ENCODE measurements around the gene FREY1.

FREY1 gene

GRCh38 chr11:45921561-45922424 is 14.7 kb upstream of the FREY1 start:
- Histone ChIP-seq H3K4ac (ENCODE audit: low read depth, low read length) (no peak overlapping the region), H2BK5ac (ENCODE audit: low read depth, low read length, poor library complexity) (no peak overlapping the region), H3K27me3 (ENCODE audit: insufficient read depth, low read length) (peaks cover 21% of the 10 kb centered on the region), H3K79me1 (ENCODE audit: low read length) (peaks cover 10% of the 10 kb centered on the region), H3K23ac (ENCODE audit: low read length) (no peak overlapping the region), H2AFZ (ENCODE audit: insufficient read depth, low read length, poor library complexity) (no peak overlapping the region), H3K9ac (ENCODE audit: low read length) (no peak overlapping the region), H2BK12ac (ENCODE audit: low read length) (no peak overlapping the region), H2AK5ac (ENCODE audit: low read length) (no peak overlapping the region), H3K79me2 (ENCODE audit: control insufficient read depth, insufficient read depth, low read length, poor library complexity) (no peaks in the 10 kb centered on the region), H4K8ac (ENCODE audit: low read depth, low read length) (no peak overlapping the region), H4K12ac (ENCODE audit: low read depth, low read length) (no peak overlapping the region), H4K91ac (ENCODE audit: low read depth, low read length) (no peak overlapping the region), H3K18ac (ENCODE audit: low read length) (no peak overlapping the region), H2BK120ac (ENCODE audit: insufficient read depth, low read length, poor library complexity) (no peak overlapping the region), H3K14ac (ENCODE audit: low read length) (no peak overlapping the region), H3K27ac (ENCODE audit: low read depth, low read length) (no peak overlapping the region), H3K4me3 (ENCODE audit: low read depth, low read length) (peak overlapping the region; percentile 4), H3K4me2 (ENCODE audit: low read length) (peak overlapping the region; percentile 65), H3K36me3 (ENCODE audit: control insufficient read depth in 1 of 2, insufficient read depth in 2 of 2, low read length in 2 of 2) (no peaks in the 10 kb centered on the region), H3K4me1 (ENCODE audit: control insufficient read depth in 1 of 2, insufficient read depth in 2 of 2, low read length in 2 of 2) (peaks cover 15 to 29% of the 10 kb centered on the region in 2 experiments), H3K9me3 (ENCODE audit: insufficient read depth, low read depth, low read length) (peaks cover 4% of the 10 kb centered on the region)
- WGBS (ENCODE audit: extremely low coverage, insufficient coverage, insufficient read length): no CpG with 5 or more reads among the region's 54 CpGs
- DNase-seq: peak; percentile 37 to 51

DNA sequence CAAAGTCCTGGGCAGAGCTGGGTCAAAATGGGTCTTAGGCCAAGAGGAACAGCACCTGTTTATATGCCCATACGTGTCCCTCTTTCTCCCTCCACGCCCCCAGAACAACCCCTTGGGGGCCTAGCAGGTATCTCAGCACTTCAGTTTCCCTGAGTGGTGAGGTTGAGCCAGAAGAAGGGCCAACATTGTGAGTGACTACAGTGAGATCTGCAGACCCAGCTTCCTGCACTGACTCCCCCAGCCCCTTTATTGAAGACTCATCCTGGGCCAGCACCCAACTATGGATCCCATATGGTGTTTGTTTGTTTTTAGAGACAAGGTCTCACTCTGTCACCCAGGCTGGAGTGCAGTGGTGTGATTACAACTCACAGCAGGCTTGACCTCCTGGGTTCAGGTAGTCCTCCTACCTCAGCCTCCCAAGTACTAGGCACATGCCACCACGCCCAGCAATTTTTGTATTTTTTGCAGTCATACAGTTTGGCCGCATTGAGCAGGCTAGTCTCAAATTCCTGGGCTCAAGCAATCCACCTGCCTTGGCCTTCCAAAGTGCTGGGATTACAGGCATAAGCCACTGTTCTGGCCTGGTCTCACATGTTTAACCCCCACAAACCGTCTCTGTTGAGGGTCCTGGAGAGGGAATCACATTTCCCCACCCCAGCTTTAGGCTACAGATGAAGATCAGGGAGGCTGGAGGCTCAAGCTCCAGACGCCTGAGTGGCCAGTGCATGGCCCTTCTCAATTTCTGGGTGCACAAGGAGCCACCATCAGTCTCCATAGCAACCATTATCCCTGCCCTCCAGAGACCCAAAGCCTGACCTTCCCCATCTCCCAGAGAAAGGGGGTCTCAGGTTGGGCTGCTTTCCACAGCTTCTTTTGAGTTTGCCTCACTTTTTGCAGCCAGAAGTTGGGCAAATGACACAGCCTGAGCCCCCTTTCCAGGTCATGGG is 13.7 kb upstream of the FREY1 start:
- Histone ChIP-seq H3K23ac (ENCODE audit: low read length) (no peak overlapping the region), H3K14ac (ENCODE audit: low read length) (no peak overlapping the region), H2BK120ac (ENCODE audit: insufficient read depth, low read length, poor library complexity) (no peak overlapping the region), H3K4me2 (ENCODE audit: low read length) (no peak overlapping the region), H3K79me1 (ENCODE audit: low read length) (peaks cover 10% of the 10 kb centered on the region), H3K9me3 (ENCODE audit: insufficient read depth, low read depth, low read length) (peaks cover 4% of the 10 kb centered on the region), H3K27me3 (ENCODE audit: insufficient read depth, low read length) (peaks cover 21% of the 10 kb centered on the region), H4K12ac (ENCODE audit: low read depth, low read length) (no peak overlapping the region), H3K36me3 (ENCODE audit: control insufficient read depth in 1 of 2, insufficient read depth in 2 of 2, low read length in 2 of 2) (no peaks in the 10 kb centered on the region), H2AFZ (ENCODE audit: insufficient read depth, low read length, poor library complexity) (no peak overlapping the region), H3K9ac (ENCODE audit: low read length) (no peak overlapping the region), H2BK5ac (ENCODE audit: low read depth, low read length, poor library complexity) (no peak overlapping the region), H3K79me2 (ENCODE audit: control insufficient read depth, insufficient read depth, low read length, poor library complexity) (no peaks in the 10 kb centered on the region), H3K4me1 (ENCODE audit: control insufficient read depth in 1 of 2, insufficient read depth in 2 of 2, low read length in 2 of 2) (peaks cover 15 to 26% of the 10 kb centered on the region in 2 experiments), H3K4ac (ENCODE audit: low read depth, low read length) (no peak overlapping the region), H3K4me3 (ENCODE audit: low read depth, low read length) (no peak overlapping the region), H4K8ac (ENCODE audit: low read depth, low read length) (no peak overlapping the region), H2AK5ac (ENCODE audit: low read length) (no peak overlapping the region), H4K91ac (ENCODE audit: low read depth, low read length) (no peak overlapping the region), H3K18ac (ENCODE audit: low read length) (no peak overlapping the region), H2BK12ac (ENCODE audit: low read length) (no peak overlapping the region), H3K27ac (ENCODE audit: low read depth, low read length) (no peak overlapping the region)
- no peak for DNase-seq
- no CpG with 5 or more reads among the region's 6 CpGs for WGBS (ENCODE audit: extremely low coverage, insufficient coverage, insufficient read length)

- no peak overlapping the region for H2BK120ac ChIP-seq (ENCODE audit: insufficient read depth, low read length, poor library complexity)
- H3K23ac ChIP-seq (ENCODE audit: low read length): no peak overlapping the region
- H4K8ac ChIP-seq (ENCODE audit: low read depth, low read length): no peak overlapping the region
- no peak overlapping the region for H3K4me3 ChIP-seq (ENCODE audit: low read depth, low read length)
- H4K91ac ChIP-seq (ENCODE audit: low read depth, low read length): no peak overlapping the region
- H3K9me3 ChIP-seq (ENCODE audit: insufficient read depth, low read depth, low read length): peaks cover 4% of the 10 kb centered on the region
- H4K12ac ChIP-seq (ENCODE audit: low read depth, low read length): no peak overlapping the region
- H3K4me1 ChIP-seq (ENCODE audit: control insufficient read depth in 1 of 2, insufficient read depth in 2 of 2, low read length in 2 of 2): peaks cover 15 to 26% of the 10 kb centered on the region in 2 experiments
- WGBS (ENCODE audit: extremely low coverage, insufficient coverage, insufficient read length): no CpG with 5 or more reads among the region's 13 CpGs
- H3K36me3 ChIP-seq (ENCODE audit: control insufficient read depth in 1 of 2, insufficient read depth in 2 of 2, low read length in 2 of 2): peaks cover 7% of the 10 kb centered on the region in 2 experiments
- no peak overlapping the region for H2BK5ac ChIP-seq (ENCODE audit: low read depth, low read length, poor library complexity)
- H3K27ac ChIP-seq (ENCODE audit: low read depth, low read length): no peak overlapping the region
- no peak overlapping the region for H3K4ac ChIP-seq (ENCODE audit: low read depth, low read length)
- H2AFZ ChIP-seq (ENCODE audit: insufficient read depth, low read length, poor library complexity): no peak overlapping the region
- H3K14ac ChIP-seq (ENCODE audit: low read length): no peak overlapping the region
- H3K27me3 ChIP-seq (ENCODE audit: insufficient read depth, low read length): peaks cover 21% of the 10 kb centered on the region
- no peak overlapping the region for H2AK5ac ChIP-seq (ENCODE audit: low read length)
- peaks cover 10% of the 10 kb centered on the region for H3K79me1 ChIP-seq (ENCODE audit: low read length)
- no peak overlapping the region for H3K4me2 ChIP-seq (ENCODE audit: low read length)
- no peak overlapping the region for H3K18ac ChIP-seq (ENCODE audit: low read length)
- no peak for DNase-seq
- H3K79me2 ChIP-seq (ENCODE audit: control insufficient read depth, insufficient read depth, low read length, poor library complexity): no peaks in the 10 kb centered on the region
- H3K9ac ChIP-seq (ENCODE audit: low read length): no peak overlapping the region
- no peak overlapping the region for H2BK12ac ChIP-seq (ENCODE audit: low read length)
Measured at GRCh38 chr11:45919806-45920530, 12.9 kb upstream of the FREY1 start.
